ENCODE data around the gene LMNB1.

The LMNB1 gene

GRCh38 chr5:126809916-126810315, 33.0 kb downstream of the LMNB1 start:
- Histone ChIP-seq H3K9ac (ENCODE audit: low read length) (no peak overlapping the region), H3F3A (ENCODE audit: insufficient read depth) (peaks cover 45% of the 10 kb centered on the region), H3K9me2 (replicated peaks; ENCODE audit: insufficient read depth, low read length) (no peaks in the 10 kb centered on the region), H3K4me3 (ENCODE audit: insufficient read depth, low read length, poor library complexity, severe bottlenecking) (no peak overlapping the region), H3K27me3 (ENCODE audit: low read length) (no peaks in the 10 kb centered on the region), H4K20me1 (ENCODE audit: low read depth, low read length) (peaks cover 23% of the 10 kb centered on the region; the same call in 1 of the 2 replicates), H3K4me2 (ENCODE audit: low read depth, low read length, poor library complexity, severe bottlenecking) (no peak overlapping the region), H3K36me3 (ENCODE audit: low read length) (peaks cover 75% of the 10 kb centered on the region), H3K27ac (ENCODE audit: low read depth, low read length) (no peak overlapping the region), H2AFZ (ENCODE audit: low read depth, low read length, severe bottlenecking) (no peak overlapping the region), H3K9me3 (ENCODE audit: insufficient read depth, low read length) (no peaks in the 10 kb centered on the region), H3K79me2 (ENCODE audit: insufficient read depth, low read length) (peaks cover 81% of the 10 kb centered on the region)
- no peak for TF ChIP-seq CTCF (IDR thresholded peaks at IDR 0.05; ENCODE audit: insufficient read depth, low read length, poor library complexity, severe bottlenecking)
- TF ChIP-seq EZH2phosphoT487 (conservative IDR thresholded peaks at IDR 0.05; ENCODE audit: low read length) = no peak

GRCh38 chr5:126810596-126811380, 33.9 kb downstream of the LMNB1 start:
- Histone ChIP-seq H3K4me2 (ENCODE audit: low read depth, low read length, poor library complexity, severe bottlenecking) (no peak overlapping the region), H2AFZ (ENCODE audit: low read depth, low read length, severe bottlenecking) (no peak overlapping the region), H3K9me2 (replicated peaks; ENCODE audit: insufficient read depth, low read length) (no peaks in the 10 kb centered on the region), H3K9ac (ENCODE audit: low read length) (no peak overlapping the region), H3K9me3 (ENCODE audit: insufficient read depth, low read length) (no peaks in the 10 kb centered on the region), H3K27ac (ENCODE audit: low read depth, low read length) (no peak overlapping the region), H3K27me3 (ENCODE audit: low read length) (no peaks in the 10 kb centered on the region), H3K79me2 (ENCODE audit: insufficient read depth, low read length) (peaks cover 81% of the 10 kb centered on the region), H3F3A (ENCODE audit: insufficient read depth) (peaks cover 45% of the 10 kb centered on the region), H3K4me3 (ENCODE audit: insufficient read depth, low read length, poor library complexity, severe bottlenecking) (no peak overlapping the region), H3K36me3 (ENCODE audit: low read length) (peaks cover 75% of the 10 kb centered on the region), H4K20me1 (ENCODE audit: low read depth, low read length) (peaks cover 21% of the 10 kb centered on the region)
- TF ChIP-seq CTCF (IDR thresholded peaks at IDR 0.05; ENCODE audit: insufficient read depth, low read length, poor library complexity, severe bottlenecking) (no peak), EZH2phosphoT487 (conservative IDR thresholded peaks at IDR 0.05; ENCODE audit: low read length) (no peak)

- Histone ChIP-seq H3K4me2 (ENCODE audit: low read depth, low read length, poor library complexity, severe bottlenecking) (no peak overlapping the region), H3F3A (ENCODE audit: insufficient read depth) (peaks cover 42% of the 10 kb centered on the region), H3K4me3 (ENCODE audit: insufficient read depth, low read length, poor library complexity, severe bottlenecking) (no peak overlapping the region), H2AFZ (ENCODE audit: low read depth, low read length, severe bottlenecking) (no peak overlapping the region), H3K9ac (ENCODE audit: low read length) (no peak overlapping the region), H3K27ac (ENCODE audit: low read depth, low read length) (no peak overlapping the region), H3K9me3 (ENCODE audit: insufficient read depth, low read length) (no peaks in the 10 kb centered on the region), H3K79me2 (ENCODE audit: insufficient read depth, low read length) (peaks cover 81% of the 10 kb centered on the region), H4K20me1 (ENCODE audit: low read depth, low read length) (peaks cover 29% of the 10 kb centered on the region), H3K9me2 (replicated peaks; ENCODE audit: insufficient read depth, low read length) (no peaks in the 10 kb centered on the region), H3K27me3 (ENCODE audit: low read length) (no peaks in the 10 kb centered on the region), H3K36me3 (ENCODE audit: low read length) (peaks cover 80% of the 10 kb centered on the region)
- TF ChIP-seq CTCF (IDR thresholded peaks at IDR 0.05; ENCODE audit: insufficient read depth, low read length, poor library complexity, severe bottlenecking) (no peak), EZH2phosphoT487 (conservative IDR thresholded peaks at IDR 0.05; ENCODE audit: low read length) (no peak)
Measured at GRCh38 chr5:126811515-126812198, 34.7 kb downstream of the LMNB1 start.
